HG02870 (cell line): Measurements from ENCODE around the gene VCL.
"Not testable (repeated sequence)": the region's sequence is repeated elsewhere in the genome, so short reads cannot be mapped to it uniquely, and the experiment has no call there.

Source experiments
- ATAC-seq: cut with Tn5 transposase; IDR thresholded peaks from one replicate; pipeline ENCODE4 v1.9.1; 2021; ENCODE audit warnings: mild to moderate bottlenecking, moderate library complexity; ENCODE audit not compliant: unreplicated experiment

The VCL gene

DNA sequence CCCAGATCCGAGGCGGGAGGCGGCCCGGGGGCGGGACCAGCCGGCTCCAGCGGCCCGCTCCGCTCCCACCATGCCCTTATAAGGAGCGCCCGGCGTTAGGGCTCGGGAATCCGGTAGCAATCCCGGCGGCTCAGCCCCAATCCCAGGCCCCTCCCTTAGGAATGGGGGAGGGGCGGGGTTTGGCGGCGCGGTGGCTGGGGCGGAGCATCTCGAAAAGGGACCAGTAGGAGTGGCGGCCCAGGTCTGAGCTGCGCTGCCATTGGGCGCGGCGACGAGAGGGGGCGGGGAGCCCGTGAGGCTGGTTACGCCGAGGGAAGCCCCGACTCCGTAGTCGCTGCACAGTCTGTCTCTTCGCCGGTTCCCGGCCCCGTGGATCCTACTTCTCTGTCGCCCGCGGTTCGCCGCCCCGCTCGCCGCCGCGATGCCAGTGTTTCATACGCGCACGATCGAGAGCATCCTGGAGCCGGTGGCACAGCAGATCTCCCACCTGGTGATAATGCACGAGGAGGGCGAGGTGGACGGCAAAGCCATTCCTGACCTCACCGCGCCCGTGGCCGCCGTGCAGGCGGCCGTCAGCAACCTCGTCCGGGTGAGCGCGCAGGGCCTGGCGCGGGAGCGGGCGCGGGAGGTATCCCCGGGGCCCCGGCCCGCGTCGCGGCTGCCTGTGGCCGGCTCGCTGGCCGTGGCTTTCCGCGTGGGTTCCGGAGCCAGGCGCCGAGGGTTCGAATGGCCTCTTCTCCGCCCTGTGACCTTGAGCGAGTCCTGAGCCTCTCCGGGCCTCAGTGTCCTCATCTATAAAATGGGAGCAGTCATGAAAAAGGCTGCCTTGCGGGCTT lies at the start of gene VCL:
Gene VCL, plus strand, starts transcription at position 330 of the 836 bp plus-strand sequence. Its CDS starts 92 bp downstream, at position 422.
- peak; percentile 95 for ATAC-seq

DNA sequence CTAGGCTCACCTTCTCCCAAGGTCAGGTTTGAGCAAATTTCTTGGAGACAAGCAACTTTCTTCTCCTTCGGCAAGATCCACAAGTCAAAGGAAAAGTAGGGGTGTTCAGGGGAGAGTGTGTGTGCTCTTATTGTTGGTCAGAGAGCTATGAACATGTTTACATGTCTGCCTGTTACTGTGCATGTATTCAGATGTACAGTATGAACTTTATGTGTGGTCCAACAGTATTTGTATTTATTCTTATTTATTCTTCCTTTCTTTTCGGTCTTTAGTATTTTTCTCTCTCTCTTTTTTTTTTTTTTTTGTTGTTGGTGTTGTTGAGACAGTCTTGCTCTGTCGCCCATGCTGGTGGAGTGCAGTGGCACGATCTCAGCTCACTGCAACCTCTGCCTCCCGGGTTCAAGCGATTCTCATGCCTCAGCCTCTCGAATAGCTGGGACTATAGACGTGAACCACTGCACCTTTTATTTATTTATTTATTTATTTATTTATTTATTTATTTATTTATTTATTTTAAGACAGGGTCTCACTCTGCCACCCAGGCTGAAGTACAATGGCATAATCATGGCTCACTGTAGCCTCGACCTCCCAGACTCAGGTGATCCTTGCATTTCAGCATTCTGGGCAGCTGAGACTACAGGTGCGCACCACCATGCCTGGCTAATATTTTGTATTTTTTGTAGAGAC lies 48.8 kb upstream of the VCL start:
- ATAC-seq, result no peak

DNA sequence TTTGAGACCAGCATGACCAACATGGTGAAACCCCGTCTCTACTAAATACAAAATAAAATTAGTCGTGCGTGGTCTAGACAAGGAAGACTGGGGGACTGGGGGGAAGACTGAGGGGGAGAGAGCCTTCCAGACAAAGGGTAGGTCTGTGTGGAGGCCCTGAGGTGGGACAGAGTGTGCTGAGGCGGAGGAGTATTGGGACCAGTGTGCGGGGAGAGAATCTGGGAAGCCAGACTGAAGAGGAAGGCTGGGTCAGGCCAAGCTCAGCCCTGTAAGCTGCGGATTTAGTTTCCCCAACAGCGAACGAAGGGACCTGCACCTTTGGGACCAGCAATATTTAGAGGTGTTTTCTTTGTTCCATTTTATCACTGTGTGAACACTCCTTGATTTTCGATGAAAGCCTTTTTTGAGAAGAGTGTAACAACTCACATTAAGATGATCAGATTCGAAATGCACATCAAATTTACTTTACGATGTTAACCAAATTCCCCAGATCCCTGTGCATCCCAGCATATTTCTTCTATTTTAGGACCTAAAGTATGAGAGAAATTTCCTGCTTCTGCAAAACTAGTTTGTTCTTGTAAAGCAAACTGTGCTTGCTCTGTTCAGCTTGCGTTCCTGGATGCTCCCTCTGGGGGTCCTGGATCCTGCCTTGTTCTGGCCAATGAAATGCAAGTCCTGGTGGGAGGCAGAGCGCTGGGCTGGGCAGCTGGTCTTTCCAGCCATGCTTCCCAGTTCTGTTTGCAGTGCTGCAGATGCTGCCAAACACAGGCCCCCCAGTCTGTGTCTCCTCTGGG lies 47.6 kb upstream of the VCL start:
- ATAC-seq, result no peak

DNA sequence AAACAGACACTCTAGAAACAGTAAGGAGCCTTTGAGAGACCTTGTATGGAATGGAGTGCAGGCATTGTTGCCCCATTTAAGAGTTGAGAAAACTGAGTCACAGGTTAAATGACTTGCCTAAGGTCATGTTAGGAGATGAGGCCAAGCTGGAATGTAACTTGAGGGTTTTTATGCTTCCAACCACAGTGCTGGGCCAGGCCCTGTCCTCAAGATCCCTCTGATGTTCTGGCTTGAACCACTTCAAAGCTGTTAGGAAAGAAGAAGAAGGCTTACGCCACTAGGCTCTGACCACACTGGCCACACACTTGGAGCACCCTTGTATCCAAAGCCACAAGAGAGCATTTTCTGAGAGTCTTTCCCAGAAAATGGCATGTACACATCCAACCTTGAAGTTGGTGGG lies 44.3 kb upstream of the VCL start:
- no peak for ATAC-seq

DNA sequence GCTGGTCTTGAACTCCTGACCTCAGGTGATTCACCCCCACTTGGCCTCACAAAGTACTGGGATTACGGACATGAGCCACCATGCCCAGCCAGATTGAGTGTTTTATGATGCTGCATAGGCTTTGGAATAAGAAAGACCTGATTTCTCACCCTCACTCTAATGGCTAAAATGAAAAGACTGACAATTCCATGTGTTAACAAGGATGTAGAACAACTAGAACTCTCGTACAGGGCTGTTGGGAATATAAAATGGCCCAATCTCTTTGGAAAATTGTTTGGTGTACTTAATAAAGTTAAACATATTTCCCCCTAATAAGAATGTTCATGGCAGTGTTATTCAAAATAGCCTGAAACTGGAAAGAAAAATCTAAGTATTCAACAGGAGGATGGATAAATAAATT lies 43.2 kb upstream of the VCL start:
- no peak for ATAC-seq

DNA sequence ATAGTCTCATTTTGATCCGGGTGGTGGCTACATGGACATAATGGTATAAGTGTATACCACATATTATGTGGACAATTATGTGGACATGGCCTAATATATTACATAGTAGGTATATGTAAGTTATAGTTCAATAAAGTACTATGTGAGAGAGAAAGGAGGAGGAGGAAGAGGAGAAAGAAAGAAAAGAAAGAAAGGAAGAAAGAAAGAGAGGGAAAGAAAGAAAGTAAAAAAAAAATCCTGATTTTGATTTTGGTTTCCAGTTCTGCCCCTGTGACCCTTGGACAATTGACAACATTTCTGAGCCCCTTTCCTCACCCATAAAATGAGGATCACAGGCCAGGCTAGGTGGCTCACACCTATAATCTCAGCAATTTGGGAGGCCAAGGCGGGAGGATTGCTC lies 42.2 kb upstream of the VCL start:
- ATAC-seq, result no peak

DNA sequence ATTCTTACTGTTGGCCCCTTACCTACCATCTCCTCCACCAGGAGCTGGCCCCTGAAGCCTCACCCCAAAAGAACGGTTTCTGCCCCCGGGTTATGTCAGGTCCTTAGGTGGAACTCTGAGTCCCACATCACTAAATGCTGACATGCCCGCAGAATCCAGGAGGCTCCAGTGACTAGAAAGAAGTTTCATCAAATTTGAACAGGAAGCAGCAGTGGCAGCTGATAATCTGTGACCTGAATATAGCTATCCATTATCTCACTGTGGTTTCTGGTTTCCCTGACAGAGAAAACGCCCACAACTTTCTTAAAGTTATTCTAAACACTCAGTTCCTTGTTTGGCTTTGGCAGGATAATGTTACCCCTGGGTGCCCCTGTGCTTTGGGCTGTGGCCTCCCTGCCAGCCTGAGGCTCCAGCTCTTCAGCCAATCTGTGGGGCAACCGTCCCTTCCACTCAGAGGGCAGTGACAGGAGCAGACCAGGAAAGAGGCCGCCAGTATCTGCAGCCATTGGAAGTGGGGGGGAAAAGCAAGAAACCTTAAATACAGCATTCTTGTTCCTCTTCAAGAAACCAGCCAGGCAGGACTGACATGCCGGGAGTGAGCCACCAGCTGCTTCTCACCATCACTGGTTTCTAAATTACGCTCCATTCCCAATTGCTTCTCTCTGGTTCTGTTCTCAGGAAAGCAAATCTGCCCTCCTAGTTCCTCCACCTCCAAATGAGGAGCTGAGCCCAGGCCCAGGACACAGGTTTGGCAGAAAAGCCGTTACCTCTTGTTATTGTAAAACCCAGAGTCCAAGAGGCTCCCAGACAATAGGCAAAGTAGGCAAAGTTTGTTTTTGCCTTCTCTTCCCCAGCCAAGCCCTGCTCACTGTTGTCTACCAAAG lies 41.2 kb upstream of the VCL start:
- peak; percentile 38 for ATAC-seq

DNA sequence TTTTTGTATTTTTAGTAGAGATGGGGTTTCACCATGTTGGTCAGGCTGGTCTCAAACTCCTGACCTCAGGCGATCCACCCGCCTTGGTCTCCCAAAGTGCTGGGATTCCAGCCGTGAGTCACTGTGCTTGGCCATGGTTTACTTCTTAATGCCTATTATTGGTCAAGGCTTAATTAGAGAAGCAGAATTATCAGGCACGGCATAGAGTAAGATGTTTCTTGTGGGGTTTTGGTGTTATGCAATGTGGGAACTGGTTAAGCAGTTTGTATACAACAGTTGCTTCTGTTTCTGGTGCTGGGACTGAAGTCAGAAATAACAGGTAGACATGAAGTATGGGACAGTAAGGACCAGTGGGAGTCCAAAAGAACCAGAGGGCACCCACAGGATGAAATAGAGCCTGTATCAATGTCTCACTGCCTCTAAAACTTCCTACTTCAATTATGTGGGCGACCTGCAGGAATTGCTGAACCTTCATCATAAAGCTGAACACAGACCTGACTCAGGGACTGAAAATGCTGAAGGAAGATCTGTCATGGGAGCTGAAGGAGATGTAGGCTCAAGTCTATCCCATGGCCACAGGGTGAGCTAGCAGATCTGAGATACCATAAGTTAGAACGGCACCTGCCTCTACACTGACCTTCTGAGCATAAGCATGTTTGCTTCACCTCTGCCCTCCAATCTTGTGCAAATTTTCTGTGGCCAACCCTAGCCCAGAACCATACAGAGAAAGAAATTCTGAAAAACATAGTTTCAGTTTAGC lies 38.3 kb upstream of the VCL start:
- ATAC-seq, result no peak

DNA sequence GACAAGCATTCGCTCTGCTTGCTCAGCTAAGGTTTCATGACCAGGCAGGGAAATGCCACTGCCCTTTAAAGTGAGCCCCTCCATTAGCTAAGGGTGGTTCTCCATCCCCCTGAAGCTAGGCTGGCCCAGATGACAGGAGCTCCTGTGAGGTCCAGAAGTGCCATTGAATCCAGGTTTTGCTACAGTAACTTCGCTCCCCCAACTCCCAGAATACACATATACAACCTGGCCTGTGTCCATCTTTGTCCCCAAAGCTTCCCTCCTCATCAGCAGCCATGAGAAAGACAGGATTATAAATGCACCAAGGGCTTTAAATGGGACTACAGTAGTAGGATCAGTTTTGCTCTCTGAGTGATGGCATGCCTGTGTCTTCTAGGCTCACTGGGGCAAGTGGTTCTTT lies 35.5 kb upstream of the VCL start:
- ATAC-seq, result no peak

DNA sequence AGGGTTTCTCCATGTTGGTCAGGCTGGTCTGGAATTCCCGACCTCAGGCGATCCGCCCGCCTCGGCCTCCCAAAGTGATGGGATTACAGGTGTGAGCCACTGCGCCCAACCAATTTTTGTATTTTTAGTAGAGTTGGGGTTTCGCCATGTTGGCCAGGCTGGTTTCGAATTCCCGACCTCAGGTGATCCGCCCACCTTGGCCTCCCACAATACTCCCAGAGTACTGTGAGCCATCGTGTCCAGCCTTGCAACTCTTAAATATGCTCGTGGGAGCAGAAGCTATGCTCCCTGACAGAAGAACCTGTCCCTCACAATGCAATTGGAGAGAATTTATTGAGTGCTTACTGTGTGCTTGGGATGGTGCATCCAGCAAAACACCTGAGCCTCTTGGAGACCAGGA lies 34.4 kb upstream of the VCL start:
- not testable (repeated sequence) for ATAC-seq

DNA sequence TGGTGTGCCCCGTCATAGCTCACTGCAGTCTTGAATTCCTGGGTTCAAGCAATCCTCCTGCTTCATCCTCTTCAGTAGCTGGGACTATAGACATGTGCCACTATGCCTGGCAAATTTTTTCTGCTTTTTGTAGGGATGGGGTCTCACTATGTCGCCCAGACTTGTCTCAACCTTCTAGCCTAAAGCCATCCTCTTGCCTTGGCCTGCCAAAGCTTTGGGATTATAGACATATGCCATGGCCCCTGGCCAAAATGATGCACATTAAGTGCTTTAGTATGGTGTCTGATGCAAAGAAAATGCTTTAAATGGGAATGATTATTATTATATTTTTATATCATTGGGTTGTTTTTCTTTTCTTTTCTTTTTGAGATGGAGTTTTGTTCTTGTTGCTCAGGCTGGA lies 33.2 kb upstream of the VCL start:
- ATAC-seq, result no peak

DNA sequence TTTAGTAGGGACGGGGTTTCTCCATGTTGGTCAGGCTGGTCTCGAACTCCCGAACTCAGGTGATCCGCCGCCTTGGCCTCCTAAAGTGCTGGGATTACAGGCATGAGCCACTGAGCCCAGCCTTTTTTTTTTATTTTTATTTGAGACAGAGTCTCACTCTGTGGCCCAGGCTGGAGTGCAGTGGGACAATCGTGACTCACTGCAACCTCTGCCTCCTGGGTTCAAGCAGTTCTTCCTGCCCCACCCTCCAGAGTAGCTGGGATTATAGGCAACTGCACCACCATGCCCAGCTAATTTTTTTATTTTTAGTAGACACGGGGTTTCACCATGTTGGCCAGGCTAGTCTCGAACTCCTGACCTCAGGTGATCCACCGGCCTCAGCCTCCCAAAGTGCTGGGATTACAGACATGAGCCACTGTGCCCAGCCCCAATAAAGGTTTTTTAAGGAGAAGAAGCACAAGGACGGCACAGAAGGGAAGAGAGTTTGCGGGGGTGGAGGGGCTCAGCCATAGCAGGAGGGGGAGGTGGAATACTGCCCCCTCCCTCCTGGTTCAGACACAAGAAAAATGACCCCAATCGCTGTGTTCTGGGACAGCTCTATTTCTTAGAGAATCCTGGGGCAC lies 32.5 kb upstream of the VCL start:
- ATAC-seq, result not testable (repeated sequence)

DNA sequence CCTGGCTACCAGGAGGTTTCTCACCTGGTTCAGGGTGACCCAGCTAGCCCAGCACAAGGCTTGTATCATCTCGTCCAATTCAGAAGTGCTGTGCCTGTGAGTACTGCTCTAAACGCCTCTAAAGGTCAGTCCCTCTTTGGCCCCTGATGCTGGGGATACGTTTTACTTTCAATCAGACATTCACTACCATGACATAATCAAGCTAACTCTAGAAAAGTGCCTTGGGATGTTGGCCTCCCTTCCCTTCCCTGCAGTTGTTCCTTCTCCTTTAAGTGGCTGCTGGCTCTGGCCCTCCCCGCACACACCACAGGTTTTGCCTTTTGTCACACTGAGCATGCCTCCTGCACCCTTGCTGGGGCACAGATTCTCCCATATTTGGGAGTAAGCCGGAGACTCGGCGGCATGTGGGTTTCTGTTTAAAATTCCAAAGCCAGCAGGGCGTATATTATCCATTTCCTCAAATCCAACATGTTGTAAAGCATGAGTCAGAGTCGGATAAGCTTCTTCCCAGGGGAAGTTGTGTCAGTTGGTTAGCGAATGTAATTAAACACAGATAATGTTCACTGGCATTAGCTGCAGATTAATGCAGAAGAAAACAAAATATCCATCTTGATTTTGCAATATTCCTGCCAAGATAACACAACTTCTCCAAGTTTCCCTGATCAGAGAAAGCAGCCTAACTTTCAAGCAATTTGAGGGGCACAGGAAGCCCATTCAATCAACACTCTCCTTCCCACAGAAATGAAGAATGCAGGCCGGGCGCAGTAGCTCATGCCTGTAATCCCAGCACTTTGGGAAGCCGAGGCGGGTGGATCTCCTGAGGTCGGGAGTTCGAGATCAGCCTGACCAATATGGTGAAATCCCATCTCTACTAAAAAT lies 31.8 kb upstream of the VCL start:
- no peak for ATAC-seq

DNA sequence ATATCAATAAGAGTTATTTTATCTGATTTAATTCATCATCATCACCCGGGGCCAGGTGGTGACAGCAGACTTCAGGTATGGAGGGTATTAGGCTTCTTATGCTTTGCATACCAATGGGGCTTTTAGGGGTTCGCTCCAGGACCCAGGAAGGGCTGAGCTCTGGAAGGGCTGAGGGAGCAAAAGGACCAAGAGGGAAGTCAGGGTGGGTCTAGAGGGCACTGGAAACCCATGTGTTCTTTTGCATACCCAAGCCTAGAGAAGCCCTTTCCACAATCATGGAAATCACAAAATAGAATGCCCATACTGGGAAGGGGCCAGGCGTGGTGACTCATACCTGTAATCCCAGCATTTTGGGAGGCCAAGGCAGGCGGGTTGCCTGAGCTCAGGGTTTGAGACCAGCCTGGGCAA lies 30.9 kb upstream of the VCL start:
- ATAC-seq, result no peak

DNA sequence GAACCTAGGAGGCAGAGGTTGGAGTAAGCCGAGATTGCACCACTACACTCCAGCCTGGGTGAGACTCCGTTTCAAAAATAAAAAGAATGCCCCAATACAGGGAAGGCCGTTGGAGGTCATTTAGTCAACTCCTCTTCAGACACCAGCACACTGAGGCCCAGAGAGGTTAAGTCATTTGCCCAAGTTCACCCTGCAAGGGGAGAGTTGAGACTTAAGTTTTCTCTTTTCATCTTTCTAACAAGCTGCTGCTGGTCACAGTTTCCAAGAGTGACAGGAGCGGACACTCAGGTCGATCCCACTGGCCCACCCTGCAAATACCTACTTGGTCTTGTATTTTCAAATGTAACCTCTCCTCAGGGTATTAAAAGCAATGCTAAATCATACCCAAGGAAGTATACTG lies 30.4 kb upstream of the VCL start:
- no peak for ATAC-seq

DNA sequence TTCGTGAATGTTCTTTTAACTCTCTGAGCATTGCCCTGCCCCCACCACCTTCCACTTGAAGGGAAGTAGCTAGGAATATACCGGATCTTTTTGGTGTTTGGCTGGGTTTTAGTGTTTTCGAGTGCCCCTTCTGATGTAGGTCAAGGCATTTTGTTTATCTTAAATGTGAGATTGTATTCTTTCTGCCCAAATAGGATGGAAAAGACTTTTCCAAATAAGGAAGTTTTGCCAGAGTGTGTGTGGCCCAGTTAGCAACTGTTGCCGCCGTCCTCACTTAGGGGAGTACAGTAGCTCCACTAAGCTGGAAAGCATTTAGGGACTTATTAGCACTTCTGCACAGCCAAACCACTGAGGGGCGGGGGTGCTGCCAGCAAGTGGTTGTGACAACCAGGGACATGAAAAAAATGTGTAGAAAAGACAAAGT lies 29.8 kb upstream of the VCL start:
- ATAC-seq, result no peak

DNA sequence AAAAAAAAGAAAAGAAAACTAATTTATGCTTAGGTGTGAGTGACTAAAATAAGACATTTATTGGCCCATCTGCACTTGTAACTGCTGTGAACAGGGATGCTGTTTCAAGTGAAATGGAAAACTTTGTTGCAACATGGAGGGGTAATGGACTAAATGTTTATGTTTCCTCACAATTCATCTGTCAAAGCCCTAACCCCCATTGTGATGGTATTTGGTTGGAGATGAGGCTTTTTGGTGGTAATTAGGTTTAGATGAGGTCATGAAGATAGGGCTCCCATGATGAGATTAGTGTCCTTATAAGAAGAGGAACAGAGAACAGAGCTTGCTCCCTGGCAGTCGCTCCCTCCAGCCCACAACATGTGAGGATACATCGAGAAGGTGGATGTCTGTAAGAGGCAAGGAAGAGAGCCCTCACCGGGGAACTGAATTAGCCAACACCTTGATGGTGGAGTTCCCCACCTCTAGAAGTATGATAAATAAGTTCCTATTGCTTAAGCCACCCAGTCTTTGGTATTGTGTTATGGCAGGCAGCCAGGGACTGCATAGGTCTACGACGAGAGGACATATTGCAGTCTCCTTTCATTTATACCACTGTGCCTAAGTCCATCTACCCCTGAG lies 28.6 kb upstream of the VCL start:
- no peak for ATAC-seq

DNA sequence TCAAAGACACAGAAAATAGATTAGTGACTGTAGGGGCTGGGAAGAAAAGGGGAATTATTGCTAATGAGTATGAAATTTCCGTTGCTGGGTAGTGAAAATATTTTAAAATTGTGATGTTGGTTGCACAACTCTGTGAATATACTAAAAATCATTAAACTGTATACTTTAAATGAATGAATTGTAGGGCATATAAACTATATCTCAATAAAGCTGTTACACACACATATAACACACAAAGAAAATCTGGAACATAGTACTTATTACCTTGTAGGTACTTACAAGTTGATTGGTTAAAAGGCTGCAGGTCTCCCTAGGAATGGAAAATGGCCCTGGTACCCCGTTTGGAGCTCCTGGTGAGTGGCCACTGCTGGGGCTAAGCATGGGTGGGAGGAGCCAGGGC lies 27.1 kb upstream of the VCL start:
- no peak for ATAC-seq
